Transverse colon (tissue), 4 donors: ENCODE measurements around the gene LRPPRC. TPM values are rescaled to one million over a fixed set of nuclear protein-coding genes. Genes with fewer than 3 reads are reported as not detected.

Experiments
- DNase-seq: peaks from one replicate; pipeline ENCODE4 v3.0.0-alpha.2; 2019
- H3K27ac ChIP-seq, 4 donors: fragments of 200-600 bp; sonication (generic); 2 replicates each; pipeline ENCODE4 v1.5.1; 2016 to 2018; ENCODE audit warnings: inconsistent platforms in 4 of 4
- H3K27me3 ChIP-seq: fragments of 200-600 bp; sonication (generic); 2 replicates; pipeline ENCODE4 v1.5.1; 2017; ENCODE audit warnings: inconsistent platforms
- H3K36me3 ChIP-seq, 4 donors: fragments of 200-600 bp; sonication (generic); 2 replicates each; pipeline ENCODE4 v1.5.1; 2017 to 2019; ENCODE audit warnings: inconsistent platforms in 4 of 4
- H3K4me1 ChIP-seq, 4 donors: fragments of 200-600 bp; sonication (generic); 2 replicates each; pipeline ENCODE4 v1.5.1; 2017 to 2020; ENCODE audit warnings: inconsistent platforms in 4 of 4
- H3K4me3 ChIP-seq, 4 donors: fragments of 200-600 bp; sonication (generic); 1 replicate in 1 of 4; 2 replicates in 3 of 4; pipeline versions ENCODE4 v1.5.1 to v1.6.1; 2017 to 2019; ENCODE audit warnings: inconsistent platforms in 4 of 4
- H3K9me3 ChIP-seq, 2 donors: fragments of 200-600 bp; sonication (generic); 2 replicates each; pipeline ENCODE4 v1.5.1; 2017 to 2019; ENCODE audit warnings: inconsistent platforms in 2 of 2
- EP300 ChIP-seq: sonication (generic); formaldehyde crosslinking; IDR thresholded peaks from one replicate; pipeline ENCODE4 v1.6.1; 2017; ENCODE audit warnings: antibody characterized with exemption, low read depth
- POLR2A ChIP-seq: fragments of 450-650 bp; IDR thresholded peaks from one replicate; pipeline ENCODE4 v1.6.1; 2016; ENCODE audit warnings: antibody characterized with exemption, mild to moderate bottlenecking, moderate library complexity
- POLR2AphosphoS5 ChIP-seq, 3 donors: sonication (generic); formaldehyde crosslinking; IDR thresholded peaks; one replicate each; pipeline ENCODE4 v1.6.1; 2016; ENCODE audit warnings: antibody characterized with exemption in 3 of 3
- WGBS, 2 donors: methylation state at CpG; one replicate each; pipeline ENCODE4 v1.1.5; 2018; ENCODE audit warnings: low coverage in 1 of 2; 5-methylcytosine and 5-hydroxymethylcytosine counted together
- in situ Hi-C, 4 donors: fragments of 200-750 bp; cut with MboI; loops; one replicate each; pipeline versions ENCODE4 v1.15.0 to v1.15.1; 2017; ENCODE audit warnings: low sequenced_read_pairs in 3 of 4, low pct_ligation_motif_present in 1 of 4, low pct_unique_long_range_greater_than_20kb in 1 of 4
- intact Hi-C: fragments of 100-400 bp; cut with DNase I; formaldehyde crosslinking; loops from one replicate; pipeline ENCODE4 v1.15.1; 2023; ENCODE audit warnings: low total_unique reads
- total RNA-seq, 4 donors: library from RNA; depleted of rRNA; stranded (reverse); fragments of >200 nt; gene quantifications; one replicate each; pipeline ENCODE4 v1.1.0, GENCODE V29; 2016
- TF ChIP-seq, protein P1 (sequence below), 5 experiments: fragments of 200-600 bp in 3 of 5; fragments of 450-650 bp in 2 of 5; sonication (generic) in 3 of 5; IDR thresholded peaks; 1 replicate in 2 of 5; 2 replicates in 3 of 5; pipeline ENCODE4 v1.5.1; 2016 to 2017; ENCODE audit warnings: antibody characterized with exemption in 5 of 5, inconsistent platforms in 3 of 5, mild to moderate bottlenecking in 2 of 5, moderate library complexity in 1 of 5

LRPPRC gene
- total RNA-seq, 4 donors from 2014 or later, result 35.9 to 83.3 (median 59.7) TPM

GRCh38 chr2:43845181-43845580, 150.6 kb downstream of the LRPPRC start:
- no peaks in the 10 kb centered on the region for H3K9me3 ChIP-seq
- no peaks in the 10 kb centered on the region for H3K27me3 ChIP-seq
- H3K4me3 ChIP-seq, result no peak overlapping the region
- no peak overlapping the region for H3K27ac ChIP-seq
- no peaks in the 10 kb centered on the region for H3K36me3 ChIP-seq
- WGBS, 2 donors, result 72 to 80% methylated on average over 1 of the region's 1 CpG
- H3K4me1 ChIP-seq, result no peaks in the 10 kb centered on the region
- no peak for DNase-seq
- TF ChIP-seq, protein P1, sequence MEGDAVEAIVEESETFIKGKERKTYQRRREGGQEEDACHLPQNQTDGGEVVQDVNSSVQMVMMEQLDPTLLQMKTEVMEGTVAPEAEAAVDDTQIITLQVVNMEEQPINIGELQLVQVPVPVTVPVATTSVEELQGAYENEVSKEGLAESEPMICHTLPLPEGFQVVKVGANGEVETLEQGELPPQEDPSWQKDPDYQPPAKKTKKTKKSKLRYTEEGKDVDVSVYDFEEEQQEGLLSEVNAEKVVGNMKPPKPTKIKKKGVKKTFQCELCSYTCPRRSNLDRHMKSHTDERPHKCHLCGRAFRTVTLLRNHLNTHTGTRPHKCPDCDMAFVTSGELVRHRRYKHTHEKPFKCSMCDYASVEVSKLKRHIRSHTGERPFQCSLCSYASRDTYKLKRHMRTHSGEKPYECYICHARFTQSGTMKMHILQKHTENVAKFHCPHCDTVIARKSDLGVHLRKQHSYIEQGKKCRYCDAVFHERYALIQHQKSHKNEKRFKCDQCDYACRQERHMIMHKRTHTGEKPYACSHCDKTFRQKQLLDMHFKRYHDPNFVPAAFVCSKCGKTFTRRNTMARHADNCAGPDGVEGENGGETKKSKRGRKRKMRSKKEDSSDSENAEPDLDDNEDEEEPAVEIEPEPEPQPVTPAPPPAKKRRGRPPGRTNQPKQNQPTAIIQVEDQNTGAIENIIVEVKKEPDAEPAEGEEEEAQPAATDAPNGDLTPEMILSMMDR (IDR thresholded peaks at IDR 0.05), result no peak
- TF ChIP-seq EP300 (no peak), POLR2A (no peak), POLR2AphosphoS5 (IDR thresholded peaks at IDR 0.05) (no peak)
- intact Hi-C loops, result no loop called here
- in situ Hi-C loops, result no loop called here

DNA sequence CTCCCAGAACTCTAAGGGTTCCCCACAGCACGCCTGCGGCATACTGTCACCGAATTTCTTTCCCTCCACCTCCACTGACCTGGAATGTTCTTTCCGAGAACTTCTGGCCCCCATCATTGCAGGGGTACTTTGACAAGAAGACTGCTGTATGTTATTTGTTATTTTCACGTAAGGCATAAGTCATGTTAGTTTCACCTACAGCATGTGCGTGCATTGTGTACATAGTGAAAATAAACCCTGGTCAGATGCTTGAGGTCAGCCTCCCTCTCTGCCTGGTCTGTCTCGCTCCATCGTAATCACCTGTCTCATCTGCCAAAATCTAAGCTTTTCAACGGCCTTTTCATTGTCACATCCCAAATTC, 152.9 kb downstream of the LRPPRC start:
- Histone ChIP-seq H3K4me3 (no peak overlapping the region), H3K36me3 (no peaks in the 10 kb centered on the region), H3K27me3 (no peaks in the 10 kb centered on the region), H3K4me1 (no peaks in the 10 kb centered on the region), H3K9me3 (no peaks in the 10 kb centered on the region), H3K27ac (no peak overlapping the region)
- DNase-seq, result no peak
- intact Hi-C loops (no loop called here), in situ Hi-C loops (no loop called here)
- WGBS, 2 donors, result 76 to 82% methylated on average over 6 to 9 of the region's 9 CpGs
- TF ChIP-seq POLR2AphosphoS5 (IDR thresholded peaks at IDR 0.05) (no peak), EP300 (no peak), POLR2A (no peak)
- TF ChIP-seq, protein P1 (IDR thresholded peaks at IDR 0.05), result no peak

DNA sequence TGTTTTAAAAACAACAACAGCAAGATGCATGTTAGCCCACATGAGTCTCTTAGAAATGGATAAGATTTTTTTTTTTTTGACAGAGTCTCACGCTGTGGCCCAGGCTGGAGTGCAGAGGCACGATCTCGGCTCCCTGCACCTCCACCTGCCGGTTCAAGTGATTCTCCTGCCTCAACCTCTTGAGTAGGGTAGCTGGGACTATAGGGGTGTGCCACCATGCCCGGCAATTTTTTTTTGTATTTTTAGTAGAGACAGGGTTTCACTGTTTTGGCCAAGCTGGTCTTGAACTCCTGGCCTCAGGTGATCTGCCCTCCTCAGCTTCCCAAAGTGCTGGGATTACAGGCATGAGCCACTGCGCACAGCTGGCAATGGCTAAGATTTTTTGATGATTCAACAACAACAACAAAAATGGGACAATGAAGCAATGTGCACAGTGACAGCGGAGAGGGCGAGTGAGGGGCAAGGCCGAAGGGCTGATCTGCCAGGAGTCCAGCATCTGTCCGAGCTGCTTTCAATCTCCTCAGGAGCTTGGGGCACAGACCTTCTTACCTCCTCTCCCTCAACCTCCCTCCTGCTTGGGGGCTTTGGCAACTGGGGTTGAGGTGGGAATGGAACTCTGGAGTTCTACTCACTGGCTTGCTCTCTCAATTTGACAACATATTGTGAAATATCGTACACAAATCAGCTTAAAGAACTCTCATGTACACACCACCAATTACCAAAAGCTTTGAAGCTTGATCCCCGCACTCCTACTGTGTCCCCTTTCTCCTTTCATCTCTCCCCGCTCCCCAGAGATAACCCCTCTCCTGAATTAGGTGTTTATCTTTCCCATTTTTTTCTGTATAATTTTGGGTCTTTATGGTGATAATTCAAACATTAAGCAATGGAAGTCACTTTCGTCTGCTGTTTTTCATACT, 153.6 kb downstream of the LRPPRC start:
- H3K27me3 ChIP-seq, result no peaks in the 10 kb centered on the region
- H3K27ac ChIP-seq, result no peak overlapping the region
- intact Hi-C loops (no loop called here), in situ Hi-C loops (no loop called here)
- TF ChIP-seq POLR2AphosphoS5 (IDR thresholded peaks at IDR 0.05) (no peak), EP300 (no peak), POLR2A (no peak)
- TF ChIP-seq, protein P1 (IDR thresholded peaks at IDR 0.05), result no peak
- H3K4me1 ChIP-seq, result no peaks in the 10 kb centered on the region
- no peaks in the 10 kb centered on the region for H3K9me3 ChIP-seq
- H3K36me3 ChIP-seq, result no peaks in the 10 kb centered on the region
- no peak overlapping the region for H3K4me3 ChIP-seq
- WGBS, 2 donors, result 96% methylated on average over 4 to 14 of the region's 14 CpGs
- DNase-seq, result no peak

DNA sequence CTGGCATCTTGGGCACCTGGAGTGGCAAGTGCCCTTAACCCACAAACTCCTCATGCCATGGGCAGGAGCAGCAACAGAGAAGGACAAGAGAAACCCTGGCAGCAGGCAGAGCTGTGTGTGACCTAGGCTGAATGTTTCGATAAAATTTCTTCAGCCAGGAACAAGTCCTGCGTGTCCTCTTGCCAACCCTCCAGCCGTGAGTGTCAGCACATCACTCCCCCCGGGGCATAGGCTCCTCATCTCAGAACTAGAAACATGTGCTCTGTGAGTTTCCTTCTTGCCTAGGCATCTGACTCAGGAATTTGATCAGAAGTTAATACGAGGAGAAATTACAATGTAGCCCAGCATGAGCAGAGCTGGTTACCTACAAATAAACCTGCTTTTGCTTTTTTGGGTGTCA, 154.8 kb downstream of the LRPPRC start:
- no peak for DNase-seq
- no peaks in the 10 kb centered on the region for H3K4me1 ChIP-seq
- no peak overlapping the region for H3K27ac ChIP-seq
- H3K9me3 ChIP-seq, result no peaks in the 10 kb centered on the region
- H3K4me3 ChIP-seq, result no peak overlapping the region
- in situ Hi-C loops (no loop called here), intact Hi-C loops (no loop called here)
- TF ChIP-seq, protein P1 (IDR thresholded peaks at IDR 0.05), result no peak
- TF ChIP-seq EP300, result no peak
- no peaks in the 10 kb centered on the region for H3K36me3 ChIP-seq
- 63 to 73% methylated on average over 2 to 5 of the region's 5 CpGs for WGBS, 2 donors
- H3K27me3 ChIP-seq, result no peaks in the 10 kb centered on the region
